ENCODE data around the gene ANO1.

ANO1 gene

DNA sequence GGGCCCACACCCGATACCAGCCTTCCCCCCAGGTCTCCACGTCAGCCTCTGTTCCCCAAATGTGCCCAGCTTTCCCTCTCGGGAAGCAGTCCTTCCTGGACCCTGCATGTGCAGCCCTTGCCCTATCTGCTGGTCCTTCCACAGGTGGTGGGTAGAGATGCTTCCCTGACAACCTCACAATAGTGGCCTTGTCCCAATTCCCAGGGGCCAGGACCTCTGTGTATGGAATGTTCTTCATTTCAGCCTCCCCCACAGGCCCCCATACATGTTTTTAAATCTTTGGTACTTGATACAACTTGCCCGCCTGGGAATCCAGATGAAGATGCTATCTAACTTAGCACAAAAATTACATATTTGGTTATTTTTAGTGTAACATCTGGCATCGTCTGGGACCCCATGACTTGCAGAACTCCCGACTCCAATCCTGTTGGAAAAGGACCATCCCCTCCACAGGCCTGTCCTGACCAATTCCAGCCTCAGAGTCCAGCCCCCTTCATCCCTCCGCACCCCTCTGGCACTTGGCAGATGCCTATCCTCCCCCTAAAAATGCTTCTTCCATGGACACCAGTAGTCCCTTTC, 39.5 kb downstream of the ANO1 start:
- no peak for DNase-seq

DNA sequence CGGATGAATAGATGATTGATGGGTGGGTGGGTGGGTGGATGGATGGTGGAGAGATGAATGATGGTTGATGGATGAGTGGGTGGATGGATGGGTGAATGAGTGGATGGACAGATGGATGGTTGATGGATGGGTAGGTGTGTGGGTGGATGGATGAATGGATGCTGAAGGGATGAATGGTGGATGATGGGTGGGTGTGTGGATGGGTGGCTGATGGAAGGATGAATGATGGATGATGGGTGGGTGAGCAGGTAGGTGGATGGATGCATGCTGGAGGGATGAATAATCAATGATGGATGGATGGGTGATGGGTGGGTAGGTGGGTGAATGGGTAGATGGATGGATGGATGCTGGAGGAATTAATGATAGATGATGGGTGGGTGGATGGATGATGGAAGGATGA, 40.5 kb downstream of the ANO1 start:
- no peak for DNase-seq

DNA sequence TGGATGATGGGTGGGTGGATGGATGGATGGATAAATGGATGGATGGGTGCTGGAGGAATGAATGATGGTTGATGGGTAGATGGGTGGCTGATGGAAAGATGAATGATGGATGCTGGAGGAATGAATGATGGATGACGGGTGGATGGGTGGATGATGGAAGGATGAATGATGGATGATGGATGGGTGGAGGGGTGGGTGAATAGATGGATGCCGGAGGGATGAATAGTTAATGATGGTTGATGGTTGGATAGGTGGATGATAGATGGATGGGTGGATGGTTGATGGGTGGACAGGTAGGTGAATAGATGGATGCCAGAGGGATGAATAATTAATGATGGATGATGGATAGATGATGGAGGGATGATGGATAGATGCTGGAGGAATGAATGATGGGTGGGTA, 41.4 kb downstream of the ANO1 start:
- no peak for DNase-seq

DNA sequence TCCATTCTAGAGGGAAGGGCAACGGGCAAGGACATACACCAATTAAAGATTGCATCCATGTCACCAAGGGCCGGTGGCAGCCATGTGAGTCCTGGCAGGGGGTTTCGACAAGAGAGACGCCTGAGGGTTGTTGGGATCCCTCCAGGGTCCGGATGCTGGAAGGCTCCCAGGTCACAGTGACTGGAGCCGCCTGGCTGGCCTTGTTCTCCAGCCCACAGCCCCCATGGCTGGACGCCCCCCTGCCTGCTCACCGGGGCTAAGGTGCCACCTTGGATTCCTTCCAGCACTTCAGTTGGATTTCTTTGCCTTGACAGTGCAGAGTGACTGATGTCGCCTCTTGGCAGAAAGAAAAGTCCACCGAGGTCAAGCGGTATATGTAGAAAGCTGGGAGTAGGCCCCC, 42.6 kb downstream of the ANO1 start:
- no peak for DNase-seq

DNA sequence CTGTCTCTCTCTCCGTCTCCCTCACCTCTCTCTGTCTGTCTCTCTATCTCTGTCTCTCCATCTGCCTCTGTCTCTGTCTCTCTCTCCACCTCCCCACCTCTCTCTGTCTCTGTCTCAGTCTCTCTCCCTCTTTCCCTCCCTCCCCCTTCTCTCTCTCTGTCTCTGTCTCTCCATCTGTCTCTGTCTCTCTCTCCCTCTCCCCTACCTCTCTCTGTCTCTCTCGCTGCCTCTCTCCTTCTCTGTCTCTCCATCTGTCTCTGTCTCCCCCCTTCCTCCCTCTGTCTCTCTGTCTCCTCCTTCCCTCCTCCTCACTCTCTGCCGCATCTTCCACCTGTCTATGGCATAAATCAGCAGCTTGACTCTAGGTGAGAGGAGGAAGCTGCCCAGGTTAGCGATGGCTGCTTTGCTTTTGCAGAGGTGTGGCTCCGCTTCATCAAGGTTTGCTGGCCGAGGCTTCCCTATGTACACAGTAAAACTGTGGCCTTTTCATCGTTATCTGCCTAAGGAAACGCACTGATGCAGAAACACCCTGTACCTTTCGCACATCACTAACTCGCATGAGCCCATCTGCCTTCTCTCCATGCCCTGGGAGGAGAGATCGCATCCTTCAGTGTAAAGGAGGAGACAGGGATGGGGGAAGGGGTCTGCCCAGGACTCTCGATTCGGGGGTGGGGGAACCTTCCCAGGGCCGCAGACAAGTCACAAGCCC, 44.5 kb downstream of the ANO1 start:
- no peak for DNase-seq

DNA sequence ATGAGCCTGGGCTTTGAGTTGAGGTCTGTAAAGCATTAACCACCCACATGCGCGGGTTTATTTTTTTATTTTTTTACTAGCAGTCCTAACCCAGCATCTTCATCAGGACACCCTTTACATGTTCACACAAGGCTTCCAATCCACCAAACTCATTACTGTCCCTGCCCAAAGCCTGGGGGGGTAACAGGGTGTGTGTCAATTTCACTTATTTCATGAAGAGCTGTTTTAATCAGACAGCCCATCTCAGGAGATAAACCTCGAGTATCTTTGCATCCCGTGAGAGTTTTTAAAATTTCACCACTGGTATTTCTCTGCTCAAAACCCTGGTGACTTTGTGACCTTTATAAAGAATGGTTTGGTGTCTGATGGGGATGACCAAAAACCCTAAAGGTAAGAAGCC, 45.6 kb downstream of the ANO1 start:
- DNase-seq: no peak

DNA sequence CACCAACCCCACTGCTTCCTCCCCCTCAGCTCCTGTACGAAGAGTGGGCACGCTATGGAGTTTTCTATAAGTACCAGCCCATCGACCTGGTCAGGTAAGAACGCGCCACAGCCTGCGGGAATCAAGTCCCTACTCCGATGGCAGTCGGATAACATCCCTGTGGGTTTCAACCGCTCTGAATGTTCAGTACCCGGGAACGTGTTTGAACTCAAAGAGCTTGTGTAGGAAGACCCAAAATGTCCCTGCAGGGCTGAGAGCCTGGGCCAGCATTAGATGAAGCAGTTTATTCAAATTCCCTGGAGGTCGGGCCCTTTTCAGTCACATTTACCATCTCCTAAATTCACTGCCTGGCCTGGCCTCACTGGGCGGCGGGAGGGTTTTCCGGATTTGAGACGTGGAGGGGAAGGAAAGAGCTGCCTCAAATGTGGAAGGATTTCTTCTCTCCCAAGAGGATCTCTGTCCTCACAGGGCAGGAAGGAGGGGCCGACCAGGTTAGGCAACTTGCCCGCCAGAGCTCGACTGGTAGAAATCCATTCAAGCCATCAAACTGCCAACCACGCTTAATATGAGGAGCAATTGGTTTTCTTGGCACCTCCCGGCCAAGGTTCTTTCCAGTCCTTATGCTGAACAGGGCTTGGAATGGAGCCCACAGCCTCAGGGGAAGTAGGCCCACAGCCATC, 46.3 kb downstream of the ANO1 start:
- DNase-seq: no peak

DNA sequence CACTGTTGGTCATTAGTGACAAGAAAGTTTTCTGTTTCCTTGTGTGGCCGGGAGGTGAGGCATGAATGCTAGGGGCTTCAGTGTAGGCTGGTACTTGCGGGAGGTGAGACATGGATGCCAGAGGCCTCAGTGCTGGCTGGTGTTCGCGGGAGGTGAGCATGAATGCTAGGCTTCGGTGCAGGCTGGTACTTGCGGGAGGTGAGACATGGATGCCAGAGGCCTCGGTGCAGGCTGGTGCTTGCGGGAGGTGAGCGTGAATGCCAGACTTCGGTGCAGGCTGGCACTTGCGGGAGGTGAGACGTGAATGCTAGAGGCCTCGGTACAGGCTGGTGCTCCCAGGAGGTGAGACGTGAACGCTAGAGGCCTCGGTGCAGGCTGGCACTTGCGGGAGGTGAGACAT, 48.4 kb downstream of the ANO1 start:
- no peak for DNase-seq

DNA sequence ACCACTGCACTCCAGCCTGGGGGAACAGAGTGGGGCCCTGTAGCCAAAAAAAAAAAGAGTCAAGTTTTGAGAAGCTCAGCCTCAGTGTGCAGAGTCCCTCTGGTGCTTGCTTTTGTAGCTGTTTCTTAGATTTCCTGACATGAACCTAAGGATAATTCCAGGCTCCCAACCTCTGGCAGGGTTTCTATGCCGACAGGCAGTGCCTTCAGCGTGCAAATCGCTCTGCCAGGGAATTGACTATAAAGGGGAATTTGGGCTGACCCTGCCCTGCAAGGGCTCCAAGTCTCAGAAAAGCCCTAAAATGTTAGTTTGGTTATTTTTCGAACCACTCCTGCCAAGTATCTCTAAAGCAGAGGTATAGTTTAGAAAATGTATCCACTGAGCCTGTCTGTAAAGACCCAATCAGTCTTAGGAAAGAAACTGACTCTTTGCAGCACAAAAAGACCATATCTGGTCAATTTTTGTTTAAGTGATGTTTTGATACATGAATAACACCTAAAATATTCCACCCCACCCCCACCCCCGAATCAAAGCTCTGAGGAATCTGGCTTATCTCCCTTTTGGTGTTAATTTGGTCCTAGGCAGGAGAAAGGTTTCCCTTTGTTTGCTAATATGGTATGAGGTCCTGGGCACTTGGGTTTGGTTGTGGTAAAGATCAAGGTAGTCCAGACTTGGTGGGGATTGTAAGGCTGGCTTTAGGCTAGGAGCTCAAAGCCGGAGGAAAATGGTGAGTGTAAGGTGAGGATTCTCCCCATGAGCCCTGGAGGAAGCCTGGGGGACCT, 49.7 kb downstream of the ANO1 start:
- DNase-seq: no peak

DNA sequence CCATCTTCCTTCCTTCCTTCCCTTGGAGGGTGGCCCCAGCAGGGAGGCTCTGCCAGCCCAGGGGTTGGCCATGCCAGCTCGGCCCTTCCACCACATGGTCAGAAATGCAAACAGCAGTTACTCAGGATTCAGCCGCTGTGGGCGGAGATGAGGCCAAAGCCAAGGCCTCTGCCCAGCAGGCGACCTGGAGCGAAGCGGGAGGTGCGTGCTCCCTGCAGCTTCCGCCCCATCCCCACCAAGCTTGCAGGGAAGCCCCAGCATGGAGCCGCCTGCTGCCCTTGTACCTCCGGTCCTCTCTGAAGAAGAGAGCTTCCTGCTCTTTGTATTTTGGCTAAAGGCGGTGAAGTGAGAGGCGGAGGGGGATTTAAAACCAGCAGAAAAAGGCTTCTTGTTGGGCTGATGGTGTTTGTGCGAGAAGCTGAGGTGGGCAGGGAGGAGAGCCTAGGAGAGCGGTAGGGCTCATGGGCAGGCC, 50.4 kb downstream of the ANO1 start:
- no peak for DNase-seq

DNA sequence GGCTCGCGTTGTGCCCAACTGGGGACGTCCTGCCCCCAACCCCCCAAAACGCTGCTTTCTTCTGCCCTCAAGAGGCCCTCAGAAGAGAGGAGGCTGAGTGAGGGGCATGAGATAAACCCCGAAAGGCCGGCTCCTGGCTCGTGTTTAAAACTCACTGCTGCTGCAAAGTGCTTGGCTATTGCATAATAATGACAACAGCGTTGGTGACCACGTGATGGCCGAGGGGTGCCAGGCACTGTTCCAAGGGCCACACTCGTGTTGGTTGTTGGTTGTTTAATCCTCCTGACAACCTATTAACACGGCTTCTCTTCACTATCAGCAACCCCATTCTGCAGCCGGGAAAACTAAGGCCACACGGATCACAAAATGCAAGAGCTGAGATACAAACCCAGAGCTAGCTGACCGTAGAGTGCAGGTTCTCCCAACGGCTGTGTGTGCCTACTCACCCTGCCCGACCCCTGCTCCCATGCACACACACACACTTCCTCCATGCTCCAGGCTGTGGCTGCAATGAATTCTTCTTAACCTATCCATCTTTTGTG, 51.0 kb downstream of the ANO1 start:
- no peak for DNase-seq

DNA sequence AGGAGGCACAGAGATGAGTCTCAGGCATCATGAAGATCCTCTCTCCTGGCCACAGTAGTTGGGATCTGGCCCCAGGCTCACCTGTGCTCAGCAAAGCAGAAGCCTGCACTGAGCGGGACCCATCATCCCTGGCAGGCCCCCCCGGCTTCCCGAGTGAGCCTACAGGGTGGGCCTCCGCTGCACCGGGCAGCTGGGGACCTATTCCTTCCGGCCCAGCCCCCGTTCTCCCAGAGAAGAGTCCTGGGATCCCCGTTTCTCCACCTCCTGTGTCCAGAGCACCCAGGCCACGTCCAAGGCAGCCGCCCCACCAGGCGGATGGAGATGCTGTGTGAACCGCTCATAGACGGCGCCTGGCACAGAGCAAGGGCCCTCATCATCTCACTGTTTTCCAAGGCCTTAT, 52.5 kb downstream of the ANO1 start:
- DNase-seq: no peak

DNA sequence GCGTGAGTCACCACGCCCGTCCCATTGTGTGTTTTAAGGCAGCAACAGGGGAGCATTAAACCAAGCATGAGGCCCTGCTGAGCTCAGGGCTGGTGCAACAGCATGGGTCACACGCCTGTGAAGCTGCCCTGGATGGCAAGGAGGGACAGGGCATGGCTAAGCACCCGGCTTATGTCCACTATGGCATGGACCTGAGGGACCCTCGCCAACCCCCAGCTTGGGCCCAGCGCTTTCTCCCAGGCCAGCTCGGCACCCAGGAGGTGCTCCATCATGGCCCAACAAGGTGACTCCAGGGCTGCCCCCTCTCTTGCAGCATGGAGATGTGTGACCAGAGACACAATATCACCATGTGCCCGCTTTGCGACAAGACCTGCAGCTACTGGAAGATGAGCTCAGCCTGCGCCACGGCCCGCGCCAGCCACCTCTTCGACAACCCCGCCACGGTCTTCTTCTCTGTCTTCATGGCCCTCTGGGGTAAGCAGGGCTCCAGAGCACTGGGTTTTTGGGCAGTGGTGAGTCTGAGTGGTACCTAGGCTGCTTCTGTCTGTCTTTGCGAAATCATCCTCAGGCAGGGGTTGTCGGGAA, 53.6 kb downstream of the ANO1 start:
- no peak for DNase-seq

DNA sequence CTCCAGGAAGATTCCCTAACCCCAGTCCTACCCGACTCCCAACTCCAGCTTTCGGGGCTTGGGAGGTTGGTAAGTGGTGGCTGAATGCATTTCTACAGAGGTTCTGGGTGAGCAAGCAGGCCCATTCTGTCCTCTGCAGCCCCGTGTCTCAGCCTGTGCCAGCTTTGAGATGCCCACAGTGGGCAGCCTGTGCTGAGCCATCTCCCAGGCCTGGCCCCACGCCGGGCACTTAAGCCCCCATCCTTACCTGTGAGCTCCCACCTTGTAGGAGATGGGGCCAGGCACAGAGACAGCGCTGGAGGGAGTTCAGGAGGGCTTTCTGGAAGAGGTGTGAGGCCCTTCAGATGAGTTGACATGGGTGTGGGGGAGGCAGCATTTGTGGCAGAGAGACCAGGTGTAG, 54.5 kb downstream of the ANO1 start:
- DNase-seq: no peak

DNA sequence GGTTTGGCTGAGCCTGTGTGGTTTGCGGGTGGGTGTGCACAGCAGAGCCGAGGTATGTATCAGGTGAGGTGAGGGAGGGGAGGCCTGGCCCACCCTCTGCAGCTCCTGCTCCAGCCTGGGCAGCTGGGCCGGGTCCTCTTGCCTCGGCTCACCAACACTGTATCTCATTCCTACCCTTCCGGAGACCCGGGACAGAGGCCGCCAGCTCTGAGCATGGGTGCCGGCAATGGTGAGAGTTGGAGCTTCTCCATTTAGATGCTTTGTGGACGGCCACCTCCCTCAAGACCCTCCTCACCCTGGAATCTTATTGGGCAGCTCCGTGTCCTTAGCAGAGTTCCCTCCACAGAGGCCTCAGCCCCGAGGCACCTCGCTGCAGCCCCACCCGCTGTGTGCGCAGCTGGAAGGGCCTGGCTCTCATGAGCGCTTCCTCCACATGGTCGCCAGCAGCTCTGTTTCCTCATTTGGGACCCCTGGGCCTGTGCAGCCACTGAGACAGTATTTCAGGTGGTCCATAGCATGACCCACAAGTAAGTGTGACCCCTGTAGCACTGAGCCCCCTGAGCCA, 55.7 kb downstream of the ANO1 start:
- DNase-seq: no peak

DNA sequence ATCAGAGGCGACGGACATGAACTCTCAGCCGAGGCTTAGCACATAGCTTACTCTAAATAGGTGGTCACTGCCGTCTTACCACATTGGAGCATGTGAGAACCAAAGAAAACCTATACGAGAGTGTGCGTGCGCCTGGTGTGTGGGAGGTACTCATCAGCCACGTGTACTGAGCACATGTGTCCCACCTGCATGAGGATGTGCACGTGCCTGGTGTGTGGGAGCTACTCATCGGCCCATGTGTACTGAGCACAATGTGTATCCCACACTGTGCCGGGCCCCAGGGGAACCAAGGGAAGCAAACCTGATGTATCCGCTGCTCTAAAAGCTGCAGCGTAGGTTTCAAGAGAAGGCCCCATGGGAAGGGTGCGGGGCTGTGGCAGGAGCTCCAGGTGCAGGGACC, 56.4 kb downstream of the ANO1 start:
- DNase-seq: no peak

DNA sequence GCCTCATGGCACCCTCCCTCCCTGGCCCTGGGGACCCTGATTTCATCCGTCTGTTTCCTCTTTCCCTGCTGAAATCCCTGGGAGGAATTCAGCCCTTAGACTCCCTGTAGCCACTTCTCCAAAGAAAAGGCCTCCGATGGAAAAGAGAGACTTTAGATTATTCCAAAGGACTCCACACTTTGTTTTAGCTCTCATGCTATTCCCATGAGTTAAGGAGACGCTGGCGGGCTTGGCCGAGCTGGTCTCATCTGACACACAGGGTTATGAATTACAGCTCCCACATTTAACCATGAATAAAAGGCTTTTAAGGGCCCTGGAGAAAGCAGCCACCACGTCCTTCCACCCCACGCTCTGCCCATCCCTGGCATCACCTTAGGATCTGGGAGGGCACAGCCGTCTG, 57.0 kb downstream of the ANO1 start:
- no peak for DNase-seq

DNA sequence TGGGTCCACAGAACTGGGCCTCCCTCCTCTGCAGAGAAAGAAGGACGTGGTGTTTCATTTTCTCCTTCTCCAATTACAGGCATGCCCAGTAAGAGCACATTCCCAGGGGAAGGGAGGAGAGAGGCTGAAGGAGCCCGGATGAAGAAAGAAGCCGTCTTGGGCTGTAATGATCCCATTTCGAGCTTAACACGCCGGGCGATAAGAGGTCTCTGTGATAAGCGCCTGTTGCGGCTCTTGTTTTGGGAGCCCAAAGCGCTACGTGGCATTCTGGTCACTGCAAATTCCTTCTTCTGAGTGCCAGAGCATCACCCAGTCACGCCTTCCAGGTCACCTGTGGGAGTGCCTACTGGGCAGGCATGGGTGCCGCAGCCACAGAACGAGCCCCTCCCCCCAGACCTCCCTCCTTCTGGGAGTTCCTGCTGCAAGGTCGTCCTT, 57.5 kb downstream of the ANO1 start:
- DNase-seq: no peak

DNA sequence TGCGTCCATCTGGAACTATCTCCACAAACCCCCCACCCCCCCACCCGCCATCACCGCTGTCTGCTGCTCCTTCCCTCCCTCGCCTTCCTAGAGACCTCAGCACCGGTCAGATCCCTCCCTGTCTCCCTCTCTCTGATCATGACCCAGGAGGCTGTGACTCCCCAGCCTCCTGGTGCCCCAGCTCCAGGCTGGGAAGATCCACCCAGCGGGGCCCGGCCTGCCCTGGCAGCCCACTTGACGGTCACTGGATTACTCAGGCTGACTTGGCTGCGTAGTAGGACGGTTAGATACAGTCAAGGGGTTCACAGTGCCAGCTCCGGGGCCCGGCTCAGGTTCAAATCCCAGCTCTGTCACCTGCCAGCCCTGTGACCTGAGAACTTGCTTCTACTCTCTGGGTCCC, 59.3 kb downstream of the ANO1 start:
- no peak for DNase-seq

DNA sequence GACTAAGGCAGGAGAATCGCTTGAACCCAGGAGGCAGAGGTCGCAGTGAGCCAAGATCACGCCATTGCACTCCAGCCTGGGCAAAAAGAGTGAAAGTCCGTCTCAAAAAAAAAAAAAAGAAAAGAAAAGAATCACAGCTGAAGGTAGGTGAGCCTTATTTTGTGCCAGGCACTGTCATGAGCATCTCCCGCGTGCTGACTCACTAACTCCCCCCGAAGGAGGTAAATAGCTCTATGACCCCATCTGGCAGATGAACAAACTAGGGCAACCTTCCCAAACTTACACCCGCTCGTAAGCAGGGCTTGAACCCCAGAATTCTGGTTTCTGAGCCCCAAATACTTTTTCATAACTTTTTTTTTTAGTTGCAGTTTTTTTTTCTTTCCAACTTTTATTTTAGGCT, 60.3 kb downstream of the ANO1 start:
- no peak for DNase-seq

DNA sequence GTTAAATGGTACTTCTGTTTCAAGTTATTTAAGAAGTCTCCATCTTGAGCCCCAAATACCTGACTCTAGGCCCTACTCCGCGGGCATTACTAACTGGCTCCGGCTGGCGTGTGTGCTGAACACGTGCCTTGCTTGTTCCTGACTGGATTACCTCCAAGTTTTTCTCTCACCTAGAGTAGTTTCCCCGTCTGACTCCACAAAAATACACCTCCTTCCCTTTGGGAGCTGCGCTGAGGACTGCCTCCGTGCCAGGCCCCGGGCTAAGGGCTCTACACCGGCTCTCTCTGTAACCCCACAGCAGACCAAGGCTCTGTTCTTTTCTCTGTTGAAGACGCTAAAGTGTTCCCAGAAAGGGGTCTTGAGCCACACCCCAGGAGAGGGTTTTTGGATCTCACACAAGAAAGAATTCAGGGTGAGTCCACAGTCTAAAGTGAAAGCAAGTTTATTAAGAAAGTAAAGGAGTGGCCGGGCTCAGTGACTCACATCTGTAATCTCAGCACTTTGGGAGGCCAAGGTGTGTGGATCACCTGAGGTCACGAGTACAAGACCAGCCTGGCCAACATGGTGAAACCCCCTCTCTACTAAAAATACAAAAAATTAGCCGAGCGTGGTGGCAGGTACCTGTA, 61.8 kb downstream of the ANO1 start:
- no peak for DNase-seq
